Left lung (tissue), 10 donors: ENCODE measurements around the gene SHOX. TPM values are rescaled to one million over a fixed set of nuclear protein-coding genes. Genes with fewer than 3 reads are reported as not detected.
"Not testable (repeated sequence)": the region's sequence is repeated elsewhere in the genome, so short reads cannot be mapped to it uniquely, and the experiment has no call there.

Experiments used
- ATAC-seq: fragments of 200-7000 bp; cut with Tn5 transposase; one replicate; pipeline ENCODE4 v1.9.1; 2020; ENCODE audit warnings: moderate library complexity
- DNase-seq, 4 donors: peaks; one replicate each; pipeline ENCODE4 v3.0.0-alpha.2; 2013 to 2020
- H3K27ac ChIP-seq, 2 donors: fragments of 200-600 bp; sonication (generic) in 1 of 2; one replicate each; pipeline versions ENCODE4 v1.5.0 to v1.8.0; 2020 to 2021
- H3K27me3 ChIP-seq, 2 donors: fragments of 200-600 bp; sonication (generic) in 1 of 2; one replicate each; pipeline versions ENCODE4 v1.5.0 to v1.8.0; 2020 to 2021
- H3K36me3 ChIP-seq, 2 donors: fragments of 200-600 bp; sonication (generic) in 1 of 2; one replicate each; pipeline versions ENCODE4 v1.5.0 to v1.8.0; 2020 to 2021
- H3K4me1 ChIP-seq, 2 donors: fragments of 200-600 bp; one replicate each; pipeline ENCODE4 v1.8.0; 2021
- H3K4me3 ChIP-seq, 2 donors: fragments of 200-600 bp; sonication (generic) in 1 of 2; one replicate each; pipeline versions ENCODE4 v1.5.0 to v1.8.0; 2020 to 2021; ENCODE audit warnings: mild to moderate bottlenecking in 1 of 2
- H3K9me3 ChIP-seq, 2 donors: fragments of 200-600 bp; sonication (generic) in 1 of 2; one replicate each; pipeline versions ENCODE4 v1.5.0 to v1.8.0; 2020 to 2021
- intact Hi-C, 2 donors: fragments of 100-400 bp; cut with DNase I; formaldehyde crosslinking; loops; one replicate each; pipeline versions ENCODE4 v1.11.2 to v1.14.2; 2022
- polyA plus RNA-seq, 6 donors: library from polyadenylated mRNA; unstranded; fragments of 120-200 nt; gene quantifications; one replicate each; pipeline ENCODE4 v1.2.1, GENCODE V29; 2013; ENCODE audit not compliant: insufficient read length in 6 of 6
- total RNA-seq, 2 donors: library from RNA; stranded (reverse); fragmentation: NEBNext Ultra II Directional; extraction: Animal tissue kit (Norgen Biotek cat#: 25700); gene quantifications; one replicate each; pipeline ENCODE4 v1.2.1, GENCODE V29; 2021
- TF ChIP-seq, protein P1 (sequence below), 2 donors: fragments of 200-600 bp; sonication (generic) in 1 of 2; IDR thresholded peaks; one replicate each; pipeline versions ENCODE4 v1.5.0 to v1.8.0; 2021; ENCODE audit warnings: antibody characterized with exemption in 2 of 2
- donor health status: DM: no; HTN: yes; CAD: no.
- donor health status: DM: no; HTN: no; CAD: no.

The SHOX gene
- total and polyA plus RNA-seq, 8 donors: 0.04 to 0.26 (median 0.14) TPM; not detected in 2

DNA sequence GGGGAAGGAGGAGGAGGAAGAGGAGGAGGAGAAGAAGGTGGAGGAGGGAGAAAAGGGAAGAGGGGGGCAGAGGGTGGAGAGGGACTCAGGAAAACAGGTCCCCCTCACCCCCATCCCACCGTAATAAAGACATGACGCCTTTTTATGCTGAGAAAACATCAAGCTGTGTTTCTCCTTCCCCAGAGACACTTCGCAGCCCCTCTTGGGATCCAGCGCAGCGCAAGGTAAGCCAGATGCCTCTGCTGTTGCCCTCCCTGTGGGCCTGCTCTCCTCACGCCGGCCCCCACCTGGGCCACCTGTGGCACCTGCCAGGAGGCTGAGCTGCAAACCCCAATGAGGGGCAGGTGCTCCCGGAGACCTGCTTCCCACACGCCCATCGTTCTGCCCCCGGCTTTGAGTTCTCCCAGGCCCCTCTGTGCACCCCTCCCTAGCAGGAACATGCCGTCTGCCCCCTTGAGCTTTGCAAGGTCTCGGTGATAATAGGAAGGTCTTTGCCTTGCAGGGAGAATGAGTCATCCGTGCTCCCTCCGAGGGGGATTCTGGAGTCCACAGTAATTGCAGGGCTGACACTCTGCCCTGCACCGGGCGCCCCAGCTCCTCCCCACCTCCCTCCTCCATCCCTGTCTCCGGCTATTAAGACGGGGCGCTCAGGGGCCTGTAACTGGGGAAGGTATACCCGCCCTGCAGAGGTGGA lies 45.3 kb upstream of the SHOX start:
- no peaks in the 10 kb centered on the region for H3K36me3 ChIP-seq
- H3K27me3 ChIP-seq: peaks cover 0 to 6% of the 10 kb centered on the region in 2 donors
- no peaks in the 10 kb centered on the region for H3K9me3 ChIP-seq
- no peak overlapping the region for H3K4me3 ChIP-seq
- ATAC-seq (no peak), DNase-seq (no peak)
- no peaks in the 10 kb centered on the region for H3K4me1 ChIP-seq
- intact Hi-C loops: no loop called here
- H3K27ac ChIP-seq: no peak overlapping the region
- TF ChIP-seq, protein P1, sequence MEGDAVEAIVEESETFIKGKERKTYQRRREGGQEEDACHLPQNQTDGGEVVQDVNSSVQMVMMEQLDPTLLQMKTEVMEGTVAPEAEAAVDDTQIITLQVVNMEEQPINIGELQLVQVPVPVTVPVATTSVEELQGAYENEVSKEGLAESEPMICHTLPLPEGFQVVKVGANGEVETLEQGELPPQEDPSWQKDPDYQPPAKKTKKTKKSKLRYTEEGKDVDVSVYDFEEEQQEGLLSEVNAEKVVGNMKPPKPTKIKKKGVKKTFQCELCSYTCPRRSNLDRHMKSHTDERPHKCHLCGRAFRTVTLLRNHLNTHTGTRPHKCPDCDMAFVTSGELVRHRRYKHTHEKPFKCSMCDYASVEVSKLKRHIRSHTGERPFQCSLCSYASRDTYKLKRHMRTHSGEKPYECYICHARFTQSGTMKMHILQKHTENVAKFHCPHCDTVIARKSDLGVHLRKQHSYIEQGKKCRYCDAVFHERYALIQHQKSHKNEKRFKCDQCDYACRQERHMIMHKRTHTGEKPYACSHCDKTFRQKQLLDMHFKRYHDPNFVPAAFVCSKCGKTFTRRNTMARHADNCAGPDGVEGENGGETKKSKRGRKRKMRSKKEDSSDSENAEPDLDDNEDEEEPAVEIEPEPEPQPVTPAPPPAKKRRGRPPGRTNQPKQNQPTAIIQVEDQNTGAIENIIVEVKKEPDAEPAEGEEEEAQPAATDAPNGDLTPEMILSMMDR (IDR thresholded peaks at IDR 0.05): no peak

DNA sequence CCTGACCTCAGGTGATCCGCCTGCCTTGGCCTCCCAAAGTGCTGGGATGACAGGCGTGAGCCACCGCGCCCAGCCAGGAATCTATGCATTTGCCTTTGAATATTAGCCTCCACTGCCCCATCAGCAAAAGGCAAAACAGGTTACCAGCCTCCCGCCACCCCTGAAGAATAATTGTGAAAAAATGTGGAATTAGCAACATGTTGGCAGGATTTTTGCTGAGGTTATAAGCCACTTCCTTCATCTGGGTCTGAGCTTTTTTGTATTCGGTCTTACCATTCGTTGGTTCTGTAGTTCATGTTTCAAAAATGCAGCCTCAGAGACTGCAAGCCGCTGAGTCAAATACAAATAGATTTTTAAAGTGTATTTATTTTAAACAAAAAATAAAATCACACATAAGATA lies 44.2 kb upstream of the SHOX start:
- Histone ChIP-seq H3K27ac (no peak overlapping the region), H3K36me3 (no peaks in the 10 kb centered on the region), H3K27me3 (peaks cover 0 to 6% of the 10 kb centered on the region in 2 donors), H3K9me3 (no peaks in the 10 kb centered on the region), H3K4me1 (no peaks in the 10 kb centered on the region), H3K4me3 (no peak overlapping the region)
- TF ChIP-seq, protein P1 (IDR thresholded peaks at IDR 0.05): no peak
- ATAC-seq (no peak), DNase-seq (no peak)
- intact Hi-C loops: no loop called here

DNA sequence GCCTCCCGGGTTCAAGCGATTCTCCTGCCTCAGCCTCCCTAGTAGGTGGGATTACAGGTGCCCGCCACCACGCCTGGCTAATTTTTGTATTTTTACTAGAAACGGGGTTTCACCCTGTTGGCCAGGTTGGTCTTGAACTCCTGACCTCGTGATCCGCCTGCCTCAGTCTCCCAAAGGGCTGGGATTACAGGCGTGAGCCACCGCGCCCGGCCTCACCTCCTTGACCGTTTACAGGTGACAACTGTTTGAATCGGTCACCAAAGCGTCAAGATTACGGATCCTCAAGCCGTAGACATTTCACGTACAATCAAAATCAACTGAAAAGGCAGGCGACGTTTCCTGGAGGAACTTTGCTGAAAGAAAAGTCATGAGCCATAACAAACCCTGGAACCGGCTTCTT lies 41.3 kb upstream of the SHOX start:
- H3K9me3 ChIP-seq, H3K4me3 ChIP-seq, ATAC-seq, H3K27me3 ChIP-seq, DNase-seq, H3K27ac ChIP-seq, intact Hi-C loops, H3K4me1 ChIP-seq, H3K36me3 ChIP-seq: not testable (repeated sequence)

DNA sequence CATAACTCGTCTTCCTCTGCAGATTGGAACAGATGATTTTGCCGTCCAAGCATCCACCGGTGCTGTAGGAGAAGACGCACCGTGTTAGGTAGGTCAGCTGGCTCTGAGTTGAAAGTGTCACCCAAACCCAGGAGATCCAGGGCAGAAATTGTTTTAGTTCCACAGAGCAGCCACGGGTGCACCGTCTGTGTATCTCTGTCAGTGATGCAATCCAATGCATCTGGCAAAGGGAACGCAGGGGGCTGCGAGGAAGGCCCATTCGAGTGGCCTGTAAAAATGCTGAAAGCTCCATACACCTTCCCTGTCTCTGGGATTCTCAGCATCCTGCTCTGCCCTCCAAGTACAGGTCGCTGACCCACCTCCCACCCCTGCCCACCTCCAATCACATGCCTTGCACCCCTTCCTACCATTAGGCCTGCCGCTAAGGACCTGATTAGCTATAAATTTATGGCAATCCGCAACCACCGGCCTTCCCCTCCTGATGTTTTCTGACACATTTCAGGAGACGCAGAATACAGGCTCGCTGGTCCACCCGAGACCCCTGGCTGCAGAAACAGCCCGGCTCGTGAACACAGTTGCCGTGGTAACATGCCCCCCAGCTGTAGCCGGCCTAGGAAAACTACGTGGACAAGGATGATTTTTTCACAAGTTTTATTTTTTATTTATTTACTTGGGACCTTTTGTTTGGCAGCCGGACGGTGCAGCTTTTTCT lies 39.7 kb upstream of the SHOX start:
- DNase-seq: no peak
- intact Hi-C loops: no loop called here
- Histone ChIP-seq H3K36me3 (no peaks in the 10 kb centered on the region), H3K27ac (no peak overlapping the region), H3K27me3 (no peaks in the 10 kb centered on the region), H3K9me3 (peaks cover 0 to 12% of the 10 kb centered on the region in 2 donors), H3K4me1 (no peaks in the 10 kb centered on the region), H3K4me3 (no peak overlapping the region)
- TF ChIP-seq, protein P1 (IDR thresholded peaks at IDR 0.05): no peak
- no peak for ATAC-seq

DNA sequence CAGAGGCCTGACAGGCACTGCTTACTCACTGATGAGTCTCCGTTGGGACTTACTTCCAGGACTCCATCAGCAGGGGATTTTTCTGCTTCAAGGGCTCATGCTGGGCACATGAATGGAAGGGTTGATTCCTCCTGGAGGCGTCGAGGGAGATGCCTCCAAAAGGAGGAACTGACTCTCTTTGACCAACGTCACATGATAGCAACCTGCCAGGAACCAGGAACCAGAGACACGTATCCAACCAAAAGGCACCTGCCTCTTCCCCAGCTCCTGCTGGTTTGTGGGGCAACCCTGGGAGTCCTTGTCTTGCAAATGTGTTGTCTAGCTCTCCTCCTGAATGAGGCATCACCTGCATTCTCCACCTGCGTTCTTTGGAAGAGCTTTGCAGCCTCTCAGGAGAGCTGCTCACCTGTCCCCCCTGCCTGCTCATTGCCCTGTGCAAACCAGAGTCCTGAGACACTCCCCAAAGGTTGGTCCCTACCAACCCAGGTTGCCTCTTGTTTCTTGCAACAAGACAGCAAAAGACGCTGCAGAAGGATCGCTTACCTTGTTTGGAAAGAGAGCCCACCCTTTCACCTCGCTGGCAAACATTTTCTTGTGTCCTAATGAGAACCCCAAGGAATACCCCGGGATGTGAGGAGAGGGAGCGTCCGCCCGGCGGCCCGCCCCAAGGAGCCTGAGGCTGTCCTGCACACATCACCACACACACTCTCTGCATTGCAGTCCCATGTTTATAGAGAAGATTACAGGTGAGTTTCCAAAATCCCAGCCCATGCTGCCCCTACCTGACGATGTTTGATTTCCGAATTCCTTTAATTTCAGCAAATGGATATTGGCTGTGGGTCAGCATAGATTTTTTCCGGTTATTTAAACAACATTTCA lies 30.5 kb upstream of the SHOX start:
- H3K36me3 ChIP-seq: no peaks in the 10 kb centered on the region
- TF ChIP-seq, protein P1 (IDR thresholded peaks at IDR 0.05): no peak
- H3K9me3 ChIP-seq: peaks cover 0 to 34% of the 10 kb centered on the region in 2 donors
- H3K4me3 ChIP-seq: no peak overlapping the region
- ATAC-seq (no peak), DNase-seq (no peak)
- H3K27me3 ChIP-seq: no peaks in the 10 kb centered on the region
- intact Hi-C loops: no loop called here
- H3K4me1 ChIP-seq: no peaks in the 10 kb centered on the region
- H3K27ac ChIP-seq: no peak overlapping the region

DNA sequence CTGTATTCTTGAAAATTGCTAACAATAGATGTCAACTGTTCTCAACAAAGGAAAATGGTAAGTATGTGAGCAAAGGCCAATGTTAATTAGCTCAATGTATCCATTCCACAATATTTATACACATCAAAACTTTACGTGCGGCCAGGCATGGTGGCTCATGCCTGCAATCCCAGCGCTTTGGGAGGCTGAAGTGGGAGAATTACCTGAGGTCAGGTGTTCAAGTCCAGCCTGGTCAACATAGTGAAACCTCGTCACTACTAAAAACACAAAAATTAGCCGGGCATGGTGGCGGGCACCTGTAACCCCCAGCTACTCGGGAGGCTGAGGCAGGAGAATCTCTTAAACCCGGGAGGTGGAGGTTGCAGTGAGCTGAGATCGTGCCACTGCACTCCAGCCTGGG lies 27.6 kb upstream of the SHOX start:
- H3K4me3 ChIP-seq, H3K27ac ChIP-seq, H3K4me1 ChIP-seq, ATAC-seq, DNase-seq, H3K36me3 ChIP-seq, intact Hi-C loops, H3K27me3 ChIP-seq, H3K9me3 ChIP-seq: not testable (repeated sequence)

DNA sequence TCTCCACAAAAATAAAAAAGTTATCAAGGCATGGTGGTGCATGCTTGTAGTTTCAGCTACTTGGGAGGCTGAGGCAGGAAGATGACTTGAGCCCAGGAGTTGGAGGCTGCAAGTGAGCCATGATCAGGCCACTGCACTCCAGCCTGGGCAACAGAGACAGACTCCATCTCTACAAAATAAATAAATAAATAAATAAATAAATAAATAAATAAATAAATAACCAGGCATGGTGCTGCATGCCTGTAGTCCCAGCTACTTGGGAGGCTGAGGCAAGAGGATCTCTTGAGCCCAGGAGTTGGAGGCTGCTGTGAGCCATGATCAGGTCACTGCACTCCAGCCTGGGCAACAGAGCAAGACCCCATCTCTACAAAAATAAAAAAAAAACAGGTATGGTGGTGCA lies 26.0 kb upstream of the SHOX start:
- intact Hi-C loops, H3K27me3 ChIP-seq, H3K4me1 ChIP-seq, H3K27ac ChIP-seq, ATAC-seq, DNase-seq, H3K36me3 ChIP-seq, H3K9me3 ChIP-seq, H3K4me3 ChIP-seq: not testable (repeated sequence)

DNA sequence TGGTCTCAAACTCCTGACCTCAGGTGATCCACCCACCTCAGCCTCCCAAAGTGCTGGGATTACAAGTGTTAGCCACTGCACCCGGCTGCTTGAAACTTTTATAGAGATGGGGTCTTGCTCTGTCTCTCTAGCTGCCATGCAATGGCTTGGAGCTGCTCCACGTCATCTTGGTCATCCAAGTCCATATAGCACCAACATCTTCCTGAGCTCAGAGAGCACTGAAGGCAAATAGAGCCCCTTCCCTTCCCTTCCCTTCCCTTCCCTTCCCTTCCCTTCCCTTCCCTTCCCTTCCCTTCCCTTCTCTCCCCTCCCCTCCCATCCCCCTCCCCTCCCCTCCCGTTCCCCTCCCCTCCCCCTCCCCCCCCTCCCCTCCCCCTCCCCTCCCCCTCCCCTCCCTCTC lies 22.5 kb upstream of the SHOX start:
- ATAC-seq, H3K27me3 ChIP-seq, intact Hi-C loops, DNase-seq, H3K4me1 ChIP-seq, H3K4me3 ChIP-seq, H3K36me3 ChIP-seq, H3K27ac ChIP-seq: not testable (repeated sequence)
- peaks cover 0 to 22% of the 10 kb centered on the region in 2 donors for H3K9me3 ChIP-seq
